ENCODE measurements around the gene RPS19BP1.
A peak's percentile ranks its signal among the peaks of the same experiment; 100 is the strongest.

RPS19BP1 gene

DNA sequence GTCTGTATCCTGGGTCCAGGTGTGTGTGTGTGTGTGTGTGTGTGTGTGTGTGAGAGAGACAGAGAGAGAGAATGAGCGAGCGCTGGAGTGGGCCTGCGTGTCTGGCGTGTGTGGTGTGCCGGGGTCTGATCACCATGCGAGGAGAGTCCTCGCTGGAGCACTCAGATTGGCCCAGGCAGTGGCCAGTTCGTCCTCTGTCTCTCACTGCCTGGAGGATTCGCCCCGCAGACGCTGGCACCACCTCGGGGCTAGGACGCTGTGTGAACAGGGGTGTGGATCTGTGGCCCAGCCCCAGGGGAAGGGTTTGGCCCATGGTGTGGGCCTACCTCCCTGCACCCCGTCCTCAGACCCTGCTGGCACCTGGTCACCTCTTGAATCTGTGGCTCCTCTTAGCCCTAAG, 26.4 kb upstream of the RPS19BP1 start:
- H3K27ac ChIP-seq (ENCODE audit: low read depth, low read length) = no peak overlapping the region
- peaks cover 5% of the 10 kb centered on the region for H3K9me3 ChIP-seq (ENCODE audit: insufficient read depth, low read depth, low read length)
- no peaks in the 10 kb centered on the region for H3K79me1 ChIP-seq (ENCODE audit: low read length)
- H3K4ac ChIP-seq (ENCODE audit: low read depth, low read length) = no peak overlapping the region
- H3K79me2 ChIP-seq (ENCODE audit: control insufficient read depth, insufficient read depth, low read length, poor library complexity) = no peaks in the 10 kb centered on the region
- H2BK5ac ChIP-seq (ENCODE audit: low read depth, low read length, poor library complexity) = no peak overlapping the region
- no peak overlapping the region for H2BK120ac ChIP-seq (ENCODE audit: insufficient read depth, low read length, poor library complexity)
- no peak overlapping the region for H3K14ac ChIP-seq (ENCODE audit: low read length)
- H3K9ac ChIP-seq (ENCODE audit: low read length) = no peak overlapping the region
- no peak overlapping the region for H2AFZ ChIP-seq (ENCODE audit: insufficient read depth, low read length, poor library complexity)
- H3K18ac ChIP-seq (ENCODE audit: low read length) = no peak overlapping the region
- H3K4me2 ChIP-seq (ENCODE audit: low read length) = no peak overlapping the region
- no CpG with 5 or more reads among the region's 14 CpGs for WGBS (ENCODE audit: extremely low coverage, insufficient coverage, insufficient read length)
- no peak overlapping the region for H3K4me3 ChIP-seq (ENCODE audit: low read depth, low read length)
- H3K27me3 ChIP-seq (ENCODE audit: insufficient read depth, low read length) = peaks cover 28% of the 10 kb centered on the region
- H3K36me3 ChIP-seq (ENCODE audit: control insufficient read depth in 1 of 2, insufficient read depth in 2 of 2, low read length in 2 of 2) = no peaks in the 10 kb centered on the region
- H3K4me1 ChIP-seq (ENCODE audit: control insufficient read depth in 1 of 2, insufficient read depth in 2 of 2, low read length in 2 of 2) = peaks cover 9 to 11% of the 10 kb centered on the region in 2 experiments
- no peak for DNase-seq
- no peak overlapping the region for H2BK12ac ChIP-seq (ENCODE audit: low read length)
- no peak overlapping the region for H2AK5ac ChIP-seq (ENCODE audit: low read length)
- no peak overlapping the region for H3K23ac ChIP-seq (ENCODE audit: low read length)
- no peak overlapping the region for H4K8ac ChIP-seq (ENCODE audit: low read depth, low read length)
- H4K91ac ChIP-seq (ENCODE audit: low read depth, low read length) = no peak overlapping the region
- no peak overlapping the region for H4K12ac ChIP-seq (ENCODE audit: low read depth, low read length)

DNA sequence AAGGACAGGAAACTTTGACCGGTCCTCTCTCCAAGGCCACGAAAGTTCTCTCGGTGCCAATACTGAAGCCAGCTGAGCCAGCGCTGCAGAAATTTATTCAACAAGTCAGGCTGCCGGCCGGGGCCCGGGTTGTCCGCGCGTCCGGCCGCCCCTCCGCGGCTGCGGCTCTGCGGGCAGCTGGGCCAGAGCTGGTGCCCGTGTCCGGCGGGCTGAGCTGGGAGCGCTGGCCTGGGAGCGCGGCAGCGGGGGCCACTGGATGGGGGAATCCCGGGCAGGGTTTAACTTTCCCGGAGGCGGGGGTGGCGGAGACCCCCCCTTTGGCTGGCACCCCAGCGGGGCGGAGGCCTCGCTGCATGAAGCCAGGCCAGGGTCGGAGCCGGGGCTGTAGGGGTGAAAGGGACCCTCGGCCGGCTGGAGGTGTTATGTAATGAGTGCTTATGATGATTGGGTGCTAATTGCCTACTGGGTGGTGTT, 25.7 kb upstream of the RPS19BP1 start:
- Histone ChIP-seq H3K4me2 (ENCODE audit: low read length) (no peak overlapping the region), H2AK5ac (ENCODE audit: low read length) (no peak overlapping the region), H4K91ac (ENCODE audit: low read depth, low read length) (no peak overlapping the region), H3K79me1 (ENCODE audit: low read length) (no peaks in the 10 kb centered on the region), H3K27ac (ENCODE audit: low read depth, low read length) (no peak overlapping the region), H3K4me1 (ENCODE audit: control insufficient read depth in 1 of 2, insufficient read depth in 2 of 2, low read length in 2 of 2) (peaks cover 9 to 11% of the 10 kb centered on the region in 2 experiments), H2BK5ac (ENCODE audit: low read depth, low read length, poor library complexity) (no peak overlapping the region), H3K23ac (ENCODE audit: low read length) (no peak overlapping the region), H3K9me3 (ENCODE audit: insufficient read depth, low read depth, low read length) (no peaks in the 10 kb centered on the region), H2AFZ (ENCODE audit: insufficient read depth, low read length, poor library complexity) (no peak overlapping the region), H2BK12ac (ENCODE audit: low read length) (no peak overlapping the region), H3K4me3 (ENCODE audit: low read depth, low read length) (no peak overlapping the region), H3K9ac (ENCODE audit: low read length) (no peak overlapping the region), H4K12ac (ENCODE audit: low read depth, low read length) (no peak overlapping the region), H3K79me2 (ENCODE audit: control insufficient read depth, insufficient read depth, low read length, poor library complexity) (no peaks in the 10 kb centered on the region), H3K4ac (ENCODE audit: low read depth, low read length) (no peak overlapping the region), H3K27me3 (ENCODE audit: insufficient read depth, low read length) (peaks cover 28% of the 10 kb centered on the region), H3K14ac (ENCODE audit: low read length) (no peak overlapping the region), H3K36me3 (ENCODE audit: control insufficient read depth in 1 of 2, insufficient read depth in 2 of 2, low read length in 2 of 2) (no peaks in the 10 kb centered on the region), H3K18ac (ENCODE audit: low read length) (no peak overlapping the region), H4K8ac (ENCODE audit: low read depth, low read length) (no peak overlapping the region), H2BK120ac (ENCODE audit: insufficient read depth, low read length, poor library complexity) (no peak overlapping the region)
- DNase-seq = no peak
- no CpG with 5 or more reads among the region's 34 CpGs for WGBS (ENCODE audit: extremely low coverage, insufficient coverage, insufficient read length)

DNA sequence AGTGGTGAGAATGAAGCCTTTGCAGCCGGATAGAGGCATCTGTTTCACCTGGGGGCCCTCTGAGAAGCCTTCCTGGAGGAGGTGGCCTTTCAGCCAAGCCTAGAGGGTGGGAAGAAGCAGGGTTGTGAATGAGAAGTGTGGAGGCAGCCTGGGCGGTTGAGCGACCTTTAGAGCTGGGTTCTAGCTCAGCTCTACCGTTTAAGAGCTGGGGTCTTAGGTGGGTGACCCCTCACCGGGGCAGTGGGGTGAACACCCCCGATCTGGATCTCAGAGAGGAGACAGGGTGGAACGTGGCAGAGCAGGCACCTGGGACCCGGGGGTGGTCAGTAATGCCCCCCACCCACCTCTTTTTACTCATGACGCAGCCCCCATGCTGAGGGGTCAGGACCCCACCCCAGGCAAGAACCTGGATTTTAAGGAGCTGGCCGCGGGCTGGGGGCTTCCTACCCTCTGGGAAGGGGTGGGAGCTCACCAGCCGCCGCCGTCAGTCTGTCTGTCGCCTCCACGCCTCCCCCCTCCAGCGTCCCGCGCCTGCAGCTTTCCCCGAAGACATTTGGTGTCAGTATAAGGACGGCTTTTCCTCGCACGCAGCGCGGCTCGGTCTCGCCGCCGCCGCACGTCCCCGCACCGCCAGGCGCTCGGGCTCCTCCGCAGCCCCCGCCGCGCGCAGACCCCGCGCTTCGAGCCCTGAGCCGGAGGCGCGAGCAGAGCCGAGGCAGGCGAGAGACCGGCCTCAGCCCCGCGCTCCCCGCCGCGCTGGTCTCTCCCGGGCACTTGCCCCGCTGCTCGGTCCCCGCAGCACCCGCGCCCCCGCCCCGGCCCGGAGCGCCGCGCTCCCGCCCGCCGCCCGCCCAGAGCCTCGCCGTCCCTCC, 24.7 kb upstream of the RPS19BP1 start:
- Histone ChIP-seq H3K4me3 (ENCODE audit: low read depth, low read length) (no peak overlapping the region), H3K18ac (ENCODE audit: low read length) (no peak overlapping the region)

DNA sequence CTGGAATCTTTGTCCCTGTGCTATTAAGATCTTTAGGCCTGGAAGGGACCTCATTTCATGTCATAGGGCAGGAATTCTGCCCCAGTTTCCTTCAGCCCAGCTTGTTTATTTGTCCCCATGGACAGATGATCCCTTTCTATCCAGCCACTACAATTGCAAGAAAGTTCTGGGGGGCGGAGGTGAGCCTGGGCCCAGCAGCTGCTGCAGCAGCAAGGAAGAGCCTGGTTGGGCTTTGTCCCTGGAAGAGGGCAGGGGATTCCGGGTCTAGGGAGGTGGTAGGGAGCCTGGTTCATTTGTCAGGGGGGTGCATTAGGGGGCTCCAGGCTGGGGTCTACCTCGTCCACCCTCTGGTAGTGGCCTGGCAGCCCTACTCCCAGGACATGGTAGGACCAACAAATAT, 21.6 kb upstream of the RPS19BP1 start:
- DNase-seq = no peak
- no peak overlapping the region for H3K4ac ChIP-seq (ENCODE audit: low read depth, low read length)
- H3K79me1 ChIP-seq (ENCODE audit: low read length) = no peaks in the 10 kb centered on the region
- no peak overlapping the region for H3K4me2 ChIP-seq (ENCODE audit: low read length)
- peaks cover 2 to 4% of the 10 kb centered on the region in 2 experiments for H3K4me1 ChIP-seq (ENCODE audit: control insufficient read depth in 1 of 2, insufficient read depth in 2 of 2, low read length in 2 of 2)
- no peaks in the 10 kb centered on the region for H3K36me3 ChIP-seq (ENCODE audit: control insufficient read depth in 1 of 2, insufficient read depth in 2 of 2, low read length in 2 of 2)
- no CpG with 5 or more reads among the region's 3 CpGs for WGBS (ENCODE audit: extremely low coverage, insufficient coverage, insufficient read length)
- no peak overlapping the region for H4K8ac ChIP-seq (ENCODE audit: low read depth, low read length)
- no peak overlapping the region for H3K23ac ChIP-seq (ENCODE audit: low read length)
- peaks cover 28% of the 10 kb centered on the region for H3K27me3 ChIP-seq (ENCODE audit: insufficient read depth, low read length)
- no peak overlapping the region for H2BK12ac ChIP-seq (ENCODE audit: low read length)
- H3K79me2 ChIP-seq (ENCODE audit: control insufficient read depth, insufficient read depth, low read length, poor library complexity) = no peaks in the 10 kb centered on the region
- no peak overlapping the region for H3K9ac ChIP-seq (ENCODE audit: low read length)
- H2AK5ac ChIP-seq (ENCODE audit: low read length) = no peak overlapping the region
- H3K18ac ChIP-seq (ENCODE audit: low read length) = no peak overlapping the region
- H2AFZ ChIP-seq (ENCODE audit: insufficient read depth, low read length, poor library complexity) = no peak overlapping the region
- no peak overlapping the region for H3K27ac ChIP-seq (ENCODE audit: low read depth, low read length)
- H3K14ac ChIP-seq (ENCODE audit: low read length) = no peak overlapping the region
- no peak overlapping the region for H3K4me3 ChIP-seq (ENCODE audit: low read depth, low read length)
- no peak overlapping the region for H2BK120ac ChIP-seq (ENCODE audit: insufficient read depth, low read length, poor library complexity)
- no peak overlapping the region for H2BK5ac ChIP-seq (ENCODE audit: low read depth, low read length, poor library complexity)
- no peaks in the 10 kb centered on the region for H3K9me3 ChIP-seq (ENCODE audit: insufficient read depth, low read depth, low read length)
- no peak overlapping the region for H4K91ac ChIP-seq (ENCODE audit: low read depth, low read length)
- no peak overlapping the region for H4K12ac ChIP-seq (ENCODE audit: low read depth, low read length)

More for the DNA sequence above, 24.7 kb upstream of the RPS19BP1 start:
- peak overlapping the region; percentile 63 for H3K4me2 ChIP-seq (ENCODE audit: low read length)
- no peaks in the 10 kb centered on the region for H3K79me2 ChIP-seq (ENCODE audit: control insufficient read depth, insufficient read depth, low read length, poor library complexity)
- H2BK120ac ChIP-seq (ENCODE audit: insufficient read depth, low read length, poor library complexity) = no peak overlapping the region
- no peak overlapping the region for H3K27ac ChIP-seq (ENCODE audit: low read depth, low read length)
- no peak overlapping the region for H4K91ac ChIP-seq (ENCODE audit: low read depth, low read length)
- no peaks in the 10 kb centered on the region for H3K79me1 ChIP-seq (ENCODE audit: low read length)
- H3K14ac ChIP-seq (ENCODE audit: low read length) = no peak overlapping the region
- peaks cover 28% of the 10 kb centered on the region for H3K27me3 ChIP-seq (ENCODE audit: insufficient read depth, low read length)
- H3K4me1 ChIP-seq (ENCODE audit: control insufficient read depth in 1 of 2, insufficient read depth in 2 of 2, low read length in 2 of 2) = peaks cover 9 to 11% of the 10 kb centered on the region in 2 experiments
- no peak overlapping the region for H4K8ac ChIP-seq (ENCODE audit: low read depth, low read length)
- H2AK5ac ChIP-seq (ENCODE audit: low read length) = no peak overlapping the region
- H4K12ac ChIP-seq (ENCODE audit: low read depth, low read length) = no peak overlapping the region
- peak overlapping the region; percentile 52 for H2AFZ ChIP-seq (ENCODE audit: insufficient read depth, low read length, poor library complexity)
- no peaks in the 10 kb centered on the region for H3K36me3 ChIP-seq (ENCODE audit: control insufficient read depth in 1 of 2, insufficient read depth in 2 of 2, low read length in 2 of 2)
- H2BK5ac ChIP-seq (ENCODE audit: low read depth, low read length, poor library complexity) = no peak overlapping the region
- no peak overlapping the region for H3K9ac ChIP-seq (ENCODE audit: low read length)
- DNase-seq = no peak
- no peaks in the 10 kb centered on the region for H3K9me3 ChIP-seq (ENCODE audit: insufficient read depth, low read depth, low read length)
- H2BK12ac ChIP-seq (ENCODE audit: low read length) = no peak overlapping the region
- WGBS (ENCODE audit: extremely low coverage, insufficient coverage, insufficient read length) = no CpG with 5 or more reads among the region's 72 CpGs
- no peak overlapping the region for H3K23ac ChIP-seq (ENCODE audit: low read length)
- H3K4ac ChIP-seq (ENCODE audit: low read depth, low read length) = no peak overlapping the region

Measured in trophoblast cell (in vitro differentiated cells and primary cell).